H9 (cell line): ENCODE measurements around the gene TIAM2. TPM values are rescaled to one million over a fixed set of nuclear protein-coding genes. Genes with fewer than 3 reads are reported as not detected.

Source experiments
- DNase-seq: peaks from one replicate; pipeline ENCODE4 v3.0.0-alpha.2; 2017
- H2AFZ ChIP-seq: one replicate; pipeline ENCODE4 v1.6.1; 2013; ENCODE audit warnings: mild to moderate bottlenecking, low read length, control low read depth, moderate library complexity
- H2AK5ac ChIP-seq: 2 replicates; pipeline ENCODE4 v1.6.1; 2013; ENCODE audit warnings: low read length, control low read depth, mixed read lengths; ENCODE audit not compliant: insufficient read length
- H2BK120ac ChIP-seq: one replicate; pipeline ENCODE4 v1.6.1; 2013; ENCODE audit warnings: low read depth, mild to moderate bottlenecking, low read length, control low read depth, inconsistent platforms; ENCODE audit not compliant: poor library complexity, severe bottlenecking
- H2BK12ac ChIP-seq: 2 replicates; pipeline ENCODE4 v1.6.1; 2013; ENCODE audit warnings: low read length, control low read depth, mixed read lengths, low read depth; ENCODE audit not compliant: insufficient read length
- H2BK15ac ChIP-seq: 2 replicates; pipeline ENCODE4 v1.6.1; 2013; ENCODE audit warnings: low read depth, low read length, control low read depth
- H2BK20ac ChIP-seq: one replicate; pipeline ENCODE4 v1.6.1; 2013; ENCODE audit warnings: low read depth, mild to moderate bottlenecking, low read length, control low read depth, inconsistent platforms; ENCODE audit not compliant: poor library complexity, severe bottlenecking
- H2BK5ac ChIP-seq: 2 replicates; pipeline ENCODE4 v1.6.1; 2013; ENCODE audit warnings: low read length, control low read depth, mixed read lengths; ENCODE audit not compliant: insufficient read length
- H3K14ac ChIP-seq: 2 replicates; pipeline ENCODE4 v1.6.1; 2013; ENCODE audit warnings: low read length, control low read depth; ENCODE audit not compliant: insufficient read depth
- H3K18ac ChIP-seq: 2 replicates; pipeline ENCODE4 v1.6.1; 2013; ENCODE audit warnings: low read depth, mild to moderate bottlenecking, mixed read lengths, low read length, control low read depth; ENCODE audit not compliant: insufficient read length
- H3K23ac ChIP-seq: 2 replicates; pipeline ENCODE4 v1.6.1; 2013; ENCODE audit warnings: low read length, control low read depth, mixed read lengths, low read depth; ENCODE audit not compliant: insufficient read length
- H3K23me2 ChIP-seq: 2 replicates; pipeline ENCODE4 v1.6.1; 2013; ENCODE audit warnings: low read depth, mild to moderate bottlenecking, mixed read lengths, low read length, control low read depth; ENCODE audit not compliant: insufficient read length, poor library complexity, severe bottlenecking
- H3K27ac ChIP-seq: 2 replicates; pipeline ENCODE4 v1.5.1; 2013; ENCODE audit warnings: low read length, control low read depth, mixed read lengths, low read depth; ENCODE audit not compliant: insufficient read length
- H3K27me3 ChIP-seq: 2 replicates; pipeline ENCODE4 v1.6.1; 2013; ENCODE audit warnings: low read length, control low read depth, inconsistent platforms; ENCODE audit not compliant: insufficient read depth
- H3K4ac ChIP-seq: 2 replicates; pipeline ENCODE4 v1.6.1; 2013; ENCODE audit warnings: low read depth, mild to moderate bottlenecking, control low read depth, inconsistent platforms, low read length, moderate library complexity
- H3K4me1 ChIP-seq: 2 replicates; pipeline ENCODE4 v1.6.1; 2013; ENCODE audit warnings: low read length, control low read depth, inconsistent platforms; ENCODE audit not compliant: insufficient read depth
- H3K4me2 ChIP-seq: 2 replicates; pipeline ENCODE4 v1.6.1; 2013; ENCODE audit warnings: low read length, control low read depth, mixed read lengths; ENCODE audit not compliant: insufficient read length, insufficient read depth
- H3K56ac ChIP-seq: 2 replicates; pipeline ENCODE4 v1.6.1; 2013; ENCODE audit warnings: low read depth, mild to moderate bottlenecking, mixed read lengths, low read length, control low read depth; ENCODE audit not compliant: insufficient read length
- H3K79me1 ChIP-seq: 2 replicates; pipeline ENCODE4 v1.6.1; 2013; ENCODE audit warnings: low read depth, mild to moderate bottlenecking, moderate library complexity, low read length, control low read depth, inconsistent platforms; ENCODE audit not compliant: insufficient read depth, poor library complexity, severe bottlenecking
- H3K79me2 ChIP-seq: 2 replicates; pipeline ENCODE4 v1.6.1; 2013; ENCODE audit warnings: low read length, control low read depth, inconsistent platforms; ENCODE audit not compliant: insufficient read depth
- H3K9ac ChIP-seq: 2 replicates; pipeline ENCODE4 v1.6.1; 2013; ENCODE audit warnings: low read length, control low read depth, mixed read lengths; ENCODE audit not compliant: insufficient read length; ENCODE audit errors: extremely low read depth
- H3K9me3 ChIP-seq: one replicate; pipeline ENCODE4 v1.6.1; 2013; ENCODE audit warnings: low read depth, low read length, inconsistent platforms; ENCODE audit not compliant: control insufficient read depth
- H3T11ph ChIP-seq: one replicate; pipeline ENCODE4 v1.6.1; 2013; ENCODE audit warnings: mild to moderate bottlenecking, low read length, control low read depth, inconsistent platforms
- H4K20me1 ChIP-seq: one replicate; pipeline ENCODE4 v1.6.1; 2013; ENCODE audit not compliant: control insufficient read depth, insufficient read length, insufficient read depth
- H4K5ac ChIP-seq: 2 replicates; pipeline ENCODE4 v1.6.1; 2013; ENCODE audit warnings: low read depth, mild to moderate bottlenecking, mixed read lengths, low read length, control low read depth; ENCODE audit not compliant: insufficient read length
- H4K8ac ChIP-seq: replicated peaks from 2 replicates; pipeline ENCODE4 v1.6.1; 2013; ENCODE audit warnings: low read length, control low read depth, mixed read lengths, low read depth; ENCODE audit not compliant: insufficient read length
- H4K91ac ChIP-seq: 2 replicates; pipeline ENCODE4 v1.6.1; 2013; ENCODE audit warnings: low read depth, mild to moderate bottlenecking, moderate library complexity, mixed read lengths, low read length, control low read depth; ENCODE audit not compliant: insufficient read length
- H3K27ac Mint-ChIP-seq, 3 experiments: 2 replicates in 2 of 3; 3 replicates in 1 of 3; pipeline ENCODE4 v1.8.0; 2020 to 2021; ENCODE audit warnings: mixed read lengths in 3 of 3, mild to moderate bottlenecking in 1 of 3, moderate library complexity in 1 of 3
- H3K27me3 Mint-ChIP-seq: 2 replicates; pipeline ENCODE4 v1.8.0; 2021; ENCODE audit warnings: low read depth, mild to moderate bottlenecking, moderate library complexity, mixed read lengths
- H3K36me3 Mint-ChIP-seq, 3 experiments: 2 replicates in 2 of 3; 3 replicates in 1 of 3; pipeline ENCODE4 v1.8.0; 2020 to 2021; ENCODE audit warnings: low read depth in 3 of 3, mixed read lengths in 3 of 3; ENCODE audit not compliant: insufficient read depth in 1 of 3
- H3K4me1 Mint-ChIP-seq, 2 experiments: 2 replicates each; pipeline ENCODE4 v1.8.0; 2020; ENCODE audit warnings: mixed read lengths in 2 of 2
- H3K4me3 Mint-ChIP-seq, 2 experiments: 2 replicates in 1 of 2; 3 replicates in 1 of 2; pipeline ENCODE4 v1.8.0; 2020 to 2021; ENCODE audit warnings: mild to moderate bottlenecking in 2 of 2, mixed read lengths in 2 of 2, moderate library complexity in 1 of 2
- H3K9me3 Mint-ChIP-seq, 2 experiments: 2 replicates in 1 of 2; 3 replicates in 1 of 2; pipeline ENCODE4 v1.8.0; 2020; ENCODE audit warnings: mild to moderate bottlenecking in 2 of 2, mixed read lengths in 2 of 2, moderate library complexity in 1 of 2
- WGBS: extraction: QIAGEN DNeasy Blood & Tissue Kit; methylation state at CpG from one replicate; pipeline ENCODE4 v1.1.7; 2013; ENCODE audit warnings: missing lambda C conversion rate, low lambda C conversion rate, mixed read lengths; ENCODE audit not compliant: insufficient read length; ENCODE audit errors: extremely low coverage; 5-methylcytosine and 5-hydroxymethylcytosine counted together
- total RNA-seq: library from RNA; stranded (reverse); gene quantifications from 2 replicates; pipeline ENCODE4 v1.2.1, GENCODE V29; 2021
- TF ChIP-seq, protein P1 (sequence below): fragments of 200-600 bp; sonication (generic); conservative IDR thresholded peaks from 3 replicates; pipeline ENCODE4 v1.8.0; 2021; ENCODE audit warnings: antibody characterized with exemption, mild to moderate bottlenecking

The TIAM2 gene
- total RNA-seq, 1 experiment from 2014 or later, result 6.3 TPM

DNA sequence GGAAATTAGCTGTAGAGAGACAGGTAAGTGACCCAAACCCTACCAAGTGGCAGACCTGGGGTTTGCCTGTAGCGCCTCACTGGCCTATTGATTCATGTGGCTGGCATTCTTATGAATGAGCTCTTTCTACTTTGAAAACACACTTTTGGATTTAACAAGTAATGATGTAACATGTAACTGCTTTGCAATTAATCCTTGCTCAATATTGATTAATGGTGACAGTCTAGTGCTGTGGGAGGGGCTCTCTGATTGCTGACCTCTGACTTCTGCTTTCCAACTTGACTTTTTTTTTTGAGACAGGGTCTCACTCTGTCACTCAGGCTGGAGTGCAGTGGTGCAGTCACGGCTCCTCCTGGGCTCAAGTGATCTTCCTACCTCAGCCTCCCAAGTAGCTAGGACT lies 82.7 kb downstream of the TIAM2 start:
- H3K27ac Mint-ChIP-seq, result peak overlapping the region in 2 of 3 experiments; percentile 81 to 94; a peak in 3 of 7 replicates
- DNase-seq, result no peak
- H4K8ac ChIP-seq, result no peak overlapping the region
- TF ChIP-seq, protein P1, sequence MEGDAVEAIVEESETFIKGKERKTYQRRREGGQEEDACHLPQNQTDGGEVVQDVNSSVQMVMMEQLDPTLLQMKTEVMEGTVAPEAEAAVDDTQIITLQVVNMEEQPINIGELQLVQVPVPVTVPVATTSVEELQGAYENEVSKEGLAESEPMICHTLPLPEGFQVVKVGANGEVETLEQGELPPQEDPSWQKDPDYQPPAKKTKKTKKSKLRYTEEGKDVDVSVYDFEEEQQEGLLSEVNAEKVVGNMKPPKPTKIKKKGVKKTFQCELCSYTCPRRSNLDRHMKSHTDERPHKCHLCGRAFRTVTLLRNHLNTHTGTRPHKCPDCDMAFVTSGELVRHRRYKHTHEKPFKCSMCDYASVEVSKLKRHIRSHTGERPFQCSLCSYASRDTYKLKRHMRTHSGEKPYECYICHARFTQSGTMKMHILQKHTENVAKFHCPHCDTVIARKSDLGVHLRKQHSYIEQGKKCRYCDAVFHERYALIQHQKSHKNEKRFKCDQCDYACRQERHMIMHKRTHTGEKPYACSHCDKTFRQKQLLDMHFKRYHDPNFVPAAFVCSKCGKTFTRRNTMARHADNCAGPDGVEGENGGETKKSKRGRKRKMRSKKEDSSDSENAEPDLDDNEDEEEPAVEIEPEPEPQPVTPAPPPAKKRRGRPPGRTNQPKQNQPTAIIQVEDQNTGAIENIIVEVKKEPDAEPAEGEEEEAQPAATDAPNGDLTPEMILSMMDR, result no peak
- no peak overlapping the region for H2AFZ ChIP-seq
- no peak overlapping the region; the same call in 1 of the 2 replicates for H3K4ac ChIP-seq
- H3K56ac ChIP-seq, result no peak overlapping the region
- H2BK120ac ChIP-seq, result no peak overlapping the region
- no peak overlapping the region for H4K5ac ChIP-seq
- H3K9me3 Mint-ChIP-seq, result no peaks in the 10 kb centered on the region
- WGBS, result no CpG with 5 or more reads among the region's 2 CpGs
- no peaks in the 10 kb centered on the region for H3K36me3 Mint-ChIP-seq
- no peaks in the 10 kb centered on the region for H3K79me1 ChIP-seq
- H2BK20ac ChIP-seq, result no peak overlapping the region
- H3T11ph ChIP-seq, result no peak overlapping the region
- H3K27me3 Mint-ChIP-seq, result no peaks in the 10 kb centered on the region
- no peak overlapping the region for H3K18ac ChIP-seq
- H2BK12ac ChIP-seq, result no peak overlapping the region
- H3K4me1 Mint-ChIP-seq, result peaks cover 18 to 25% of the 10 kb centered on the region in 2 experiments
- no peak overlapping the region for H2BK5ac ChIP-seq
- no peak overlapping the region for H3K4me3 Mint-ChIP-seq
- no peak overlapping the region for H3K14ac ChIP-seq
- no peaks in the 10 kb centered on the region for H3K9me3 ChIP-seq
- no peaks in the 10 kb centered on the region for H3K23me2 ChIP-seq
- no peak overlapping the region for H3K4me2 ChIP-seq
- no peaks in the 10 kb centered on the region for H4K20me1 ChIP-seq
- no peak overlapping the region for H4K91ac ChIP-seq
- no peaks in the 10 kb centered on the region; the same call in 1 of the 2 replicates for H3K27me3 ChIP-seq
- no peaks in the 10 kb centered on the region for H3K79me2 ChIP-seq
- no peaks in the 10 kb centered on the region for H3K4me1 ChIP-seq
- no peak overlapping the region for H3K9ac ChIP-seq
- no peak overlapping the region for H3K23ac ChIP-seq
- no peak overlapping the region for H3K27ac ChIP-seq
- no peak overlapping the region for H2BK15ac ChIP-seq
- no peak overlapping the region for H2AK5ac ChIP-seq
